Activated naive CD4-positive, alpha-beta T cell treated with anti-CD3 and anti-CD28 coated beads, Interleukin-2, amount 10 ng/mL, durations not matched to agents 5 hours and 36 hours (primary cell): ENCODE results near the gene TANC1. TPM values are rescaled to one million over a fixed set of nuclear protein-coding genes. Genes with fewer than 3 reads are reported as not detected.

Experiments used
- microRNA-seq: library from miRNA; unstranded; fragments of <30 nt; microRNA quantifications from one replicate; pipeline ENCODE4 v1.2.0, GENCODE V29; 2022; ENCODE audit warnings: borderline microRNAs expressed, borderline replicate concordance
- total RNA-seq, 2 experiments: library from RNA; stranded (reverse); gene quantifications; one replicate each; pipeline ENCODE4 v1.2.3, GENCODE V29; 2021

Gene TANC1
- total RNA-seq: under 1 TPM; 0.60 to 0.73 TPM

GRCh38 chr2:158968396-158969161, at the start of gene TANC1:
Gene TANC1 (plus strand): TSS chr2:158968640. CDS start chr2:159065911, 97,271 bp downstream.

Small RNA genes lying within 50 kb of the gene (microRNA-seq; reads per million reads assigned to microRNA genes)
- gene MIR6888: not detected

Other genes starting within 250 kb of the TANC1 start
- not detected for gene DAPL1, start 173.3 kb upstream of the TANC1 start, total RNA-seq